Lower leg skin (tissue), 3 donors: ENCODE results near the gene OR1F1.

Experiments
- POLR2A ChIP-seq, 2 donors: fragments of 450-650 bp; IDR thresholded peaks; one replicate each; pipeline ENCODE4 v1.6.1; 2016 to 2017; ENCODE audit warnings: antibody characterized with exemption in 2 of 2, mild to moderate bottlenecking in 1 of 2, moderate library complexity in 1 of 2
- TF ChIP-seq, protein P1 (sequence below), 3 donors: fragments of 450-650 bp; IDR thresholded peaks; one replicate each; pipeline ENCODE4 v1.5.1; 2016; ENCODE audit warnings: antibody characterized with exemption in 3 of 3, mild to moderate bottlenecking in 3 of 3, moderate library complexity in 2 of 3

DNA sequence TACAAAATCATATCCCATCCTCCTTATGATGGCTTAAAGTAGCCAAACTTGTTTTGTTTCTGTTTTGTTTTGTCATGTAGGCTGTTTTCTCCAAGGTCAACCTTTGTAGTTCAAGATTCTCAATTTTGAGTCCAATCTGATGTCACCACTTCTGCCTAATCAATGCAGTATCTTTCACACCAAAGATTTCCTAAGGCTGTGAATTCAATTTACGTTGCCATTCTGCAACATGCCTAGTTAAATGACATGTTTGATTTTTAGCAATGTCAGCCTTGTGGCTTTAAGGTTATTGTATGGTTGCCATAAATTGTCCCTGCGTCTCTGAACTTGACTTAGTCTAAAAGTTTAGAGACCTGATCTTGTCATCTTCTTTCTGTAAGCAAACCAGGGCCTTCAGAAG, 32.8 kb upstream of the OR1F1 start:
- TF ChIP-seq POLR2A (IDR thresholded peaks at IDR 0.05): no peak
- TF ChIP-seq, protein P1, sequence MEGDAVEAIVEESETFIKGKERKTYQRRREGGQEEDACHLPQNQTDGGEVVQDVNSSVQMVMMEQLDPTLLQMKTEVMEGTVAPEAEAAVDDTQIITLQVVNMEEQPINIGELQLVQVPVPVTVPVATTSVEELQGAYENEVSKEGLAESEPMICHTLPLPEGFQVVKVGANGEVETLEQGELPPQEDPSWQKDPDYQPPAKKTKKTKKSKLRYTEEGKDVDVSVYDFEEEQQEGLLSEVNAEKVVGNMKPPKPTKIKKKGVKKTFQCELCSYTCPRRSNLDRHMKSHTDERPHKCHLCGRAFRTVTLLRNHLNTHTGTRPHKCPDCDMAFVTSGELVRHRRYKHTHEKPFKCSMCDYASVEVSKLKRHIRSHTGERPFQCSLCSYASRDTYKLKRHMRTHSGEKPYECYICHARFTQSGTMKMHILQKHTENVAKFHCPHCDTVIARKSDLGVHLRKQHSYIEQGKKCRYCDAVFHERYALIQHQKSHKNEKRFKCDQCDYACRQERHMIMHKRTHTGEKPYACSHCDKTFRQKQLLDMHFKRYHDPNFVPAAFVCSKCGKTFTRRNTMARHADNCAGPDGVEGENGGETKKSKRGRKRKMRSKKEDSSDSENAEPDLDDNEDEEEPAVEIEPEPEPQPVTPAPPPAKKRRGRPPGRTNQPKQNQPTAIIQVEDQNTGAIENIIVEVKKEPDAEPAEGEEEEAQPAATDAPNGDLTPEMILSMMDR (IDR thresholded peaks at IDR 0.05): no peak
